ENCODE data around the gene ZKSCAN7.
"Not testable (repeated sequence)": the region's sequence is repeated elsewhere in the genome, so short reads cannot be mapped to it uniquely, and the experiment has no call there.

Gene ZKSCAN7

DNA sequence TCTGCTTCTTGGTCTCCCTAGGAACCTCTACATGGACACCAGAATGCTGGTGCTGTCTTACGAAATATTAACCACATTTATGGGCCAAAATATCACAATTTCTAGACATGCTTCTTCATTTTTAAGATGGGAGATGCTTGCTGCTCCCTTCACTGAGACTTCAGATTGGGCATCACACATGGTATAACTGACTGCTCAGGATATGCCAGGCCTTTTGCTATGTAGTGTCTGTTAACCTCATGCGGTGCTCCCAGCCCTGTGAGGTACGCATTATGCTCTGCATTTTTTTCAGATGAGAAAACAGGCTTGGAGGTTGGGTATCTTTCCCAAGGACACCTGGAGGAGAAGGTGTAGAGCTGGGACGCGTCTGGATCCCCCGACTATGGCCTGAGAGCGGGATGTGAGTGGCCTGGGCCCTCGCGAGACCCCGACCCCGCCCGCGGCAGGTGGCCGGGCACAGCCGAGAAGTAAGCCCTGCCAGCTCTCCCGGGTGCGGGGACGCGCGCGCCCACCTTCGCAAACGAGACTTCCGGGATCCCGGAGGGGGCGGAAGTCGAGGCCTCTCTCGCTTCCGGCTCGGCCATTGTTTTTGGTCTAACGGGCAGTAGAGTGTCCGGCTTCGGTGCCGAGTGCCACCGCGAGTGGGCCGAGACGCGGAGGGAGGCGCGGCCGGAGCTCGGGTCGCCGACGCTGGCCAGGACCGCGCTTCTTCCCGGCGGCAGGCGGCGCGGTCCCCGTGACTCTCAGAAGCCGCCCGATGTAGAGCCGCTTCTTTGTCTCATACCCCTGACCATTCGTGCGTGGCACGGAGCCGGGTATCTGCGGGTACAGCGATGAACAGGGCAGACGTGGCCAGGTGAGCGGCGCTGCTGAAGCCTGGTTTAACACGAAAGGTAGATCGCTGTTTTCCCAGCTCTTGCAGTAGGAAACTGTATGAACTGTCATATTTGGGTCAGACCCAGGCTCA, at the start of gene ZKSCAN7:
TSS of gene ZKSCAN7 (plus strand) at position 568 of the 967 bp plus-strand sequence. CDS start 1,855 bp downstream, outside the sequence.
- DNase-seq = peak; percentile 58

DNA sequence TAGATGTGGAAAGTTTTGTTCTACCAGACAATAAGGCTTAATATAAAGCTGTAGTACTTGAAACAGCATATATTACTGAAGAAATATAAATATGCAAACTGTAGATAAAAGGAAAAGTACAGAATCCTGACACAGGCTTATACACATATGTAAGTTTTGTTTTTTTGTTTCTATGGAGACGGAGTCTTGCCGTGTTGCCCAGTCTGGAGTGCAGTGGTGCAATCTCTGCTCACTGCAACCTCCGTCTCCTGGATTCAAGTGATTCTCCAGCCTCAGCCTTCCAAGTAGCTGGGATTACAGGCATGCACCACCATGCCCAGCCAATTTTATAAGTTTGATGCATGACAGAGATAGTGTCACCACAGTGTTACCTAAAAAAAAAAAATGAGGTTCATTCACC, 48.4 kb upstream of the ZKSCAN7 start:
- DNase-seq = no peak

DNA sequence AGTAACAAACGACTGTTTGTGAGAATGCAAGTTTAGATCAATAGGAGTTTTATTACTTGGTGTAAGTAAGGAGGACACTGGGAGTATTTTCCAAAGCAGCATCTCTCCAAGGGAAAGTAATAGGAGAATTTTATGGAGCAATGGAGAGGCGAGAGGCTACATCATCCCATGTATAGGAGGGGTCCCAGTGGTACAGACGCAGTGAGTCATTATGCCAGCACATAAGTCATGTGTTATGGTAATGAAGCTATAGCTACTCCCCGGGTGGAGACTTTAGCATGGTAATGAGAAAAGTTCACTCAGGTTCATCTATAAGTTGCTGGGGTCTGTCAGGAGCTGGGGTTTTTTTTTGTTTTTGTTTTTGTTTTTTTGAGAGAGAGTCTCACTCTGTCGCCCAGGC, 48.0 kb upstream of the ZKSCAN7 start:
- DNase-seq = no peak

DNA sequence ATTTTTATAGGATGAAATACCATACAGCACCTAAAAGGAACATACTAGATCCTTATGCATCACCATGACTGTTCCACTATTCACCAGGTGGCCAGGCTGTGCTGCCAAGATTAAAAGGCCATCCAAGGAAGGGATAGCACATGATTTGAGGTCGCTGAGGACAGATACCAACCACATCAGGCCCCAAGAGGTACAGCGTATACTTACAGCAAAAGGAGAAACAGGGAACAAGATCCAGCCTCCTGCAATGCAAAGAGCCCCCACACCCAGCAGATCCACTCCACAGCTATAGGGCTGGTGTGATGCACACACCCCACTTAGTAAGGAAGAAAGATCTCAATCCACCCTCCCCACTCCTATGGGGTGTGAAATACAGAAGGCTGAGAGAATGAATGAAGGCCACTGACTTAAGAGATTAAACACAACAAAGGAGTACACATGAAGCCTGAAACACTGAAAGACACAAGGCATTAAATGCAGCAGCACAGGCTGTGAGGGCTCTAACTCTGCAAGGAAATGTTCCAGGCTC, 45.5 kb upstream of the ZKSCAN7 start:
- DNase-seq = peak; percentile 8

DNA sequence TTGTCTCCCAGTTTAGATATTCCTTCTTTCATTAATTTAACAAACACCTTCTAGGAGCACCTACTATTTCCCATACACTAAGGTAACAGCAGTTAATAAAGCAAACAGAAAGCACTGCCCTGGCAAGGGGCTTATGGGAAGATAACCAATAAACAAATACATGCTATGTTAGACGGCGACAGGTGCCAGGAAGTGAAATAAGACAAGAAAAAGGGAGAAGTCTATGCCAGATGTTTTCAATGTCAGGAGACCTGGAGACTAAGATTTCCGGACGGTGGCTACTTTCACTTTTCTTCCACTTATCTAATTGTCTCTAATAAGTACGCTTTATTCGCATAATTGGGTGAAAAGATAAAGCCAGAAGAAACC, 45.0 kb upstream of the ZKSCAN7 start:
- DNase-seq = peak; percentile 28

DNA sequence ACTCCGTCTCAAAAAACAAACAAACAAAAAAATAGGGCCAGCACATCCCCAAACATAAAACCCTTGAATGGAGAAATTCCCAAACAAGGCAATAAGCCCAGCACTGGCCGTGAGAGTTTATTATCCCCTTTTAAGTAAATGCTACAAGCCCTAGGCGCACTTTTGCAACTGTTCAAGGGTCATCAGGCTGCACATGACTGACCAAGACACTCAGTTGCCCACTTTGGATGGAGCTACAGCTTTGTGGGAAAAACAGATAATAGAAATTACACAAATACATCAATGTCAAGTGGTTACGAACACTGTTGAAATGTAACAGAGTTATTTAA, 43.8 kb upstream of the ZKSCAN7 start:
- no peak for DNase-seq

DNA sequence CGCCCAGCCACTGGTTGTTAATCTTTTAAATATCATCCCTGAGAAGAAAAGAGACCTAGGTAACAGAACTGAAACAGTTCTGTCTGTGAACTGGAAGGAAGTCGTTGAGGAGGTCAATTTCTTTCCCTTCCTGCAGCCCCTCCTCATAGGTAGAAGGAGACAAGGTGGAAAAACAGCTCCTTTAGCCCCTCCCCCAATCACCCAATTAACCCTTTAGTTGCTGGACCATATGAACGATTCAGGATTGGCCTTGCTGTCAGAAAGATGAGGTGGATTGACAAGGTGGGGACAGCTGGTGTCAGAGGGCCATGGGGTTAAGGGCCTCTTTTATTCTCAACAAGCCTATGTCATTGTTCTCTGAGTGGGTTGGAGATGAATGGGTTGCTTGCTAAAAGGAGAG, 41.5 kb upstream of the ZKSCAN7 start:
- peak; percentile 8 for DNase-seq

DNA sequence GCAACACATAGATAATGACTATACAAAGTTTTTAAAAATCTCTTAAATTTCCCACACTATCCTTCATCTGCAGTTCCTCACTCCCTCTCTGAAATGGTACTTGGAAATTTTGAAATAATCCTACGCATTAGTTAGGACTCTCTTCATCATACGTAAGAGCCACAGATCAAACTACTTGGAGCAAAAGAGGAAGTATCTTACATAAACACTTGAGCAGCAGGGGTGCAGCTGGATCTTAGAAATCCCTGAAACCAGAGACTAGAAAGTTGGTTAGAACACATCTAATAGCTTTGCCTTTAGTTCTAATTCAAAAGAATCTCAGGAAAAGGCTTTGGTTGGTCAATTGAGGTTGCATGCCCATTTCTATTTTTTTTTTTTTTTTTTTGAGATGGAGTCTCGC, 38.8 kb upstream of the ZKSCAN7 start:
- DNase-seq = no peak

DNA sequence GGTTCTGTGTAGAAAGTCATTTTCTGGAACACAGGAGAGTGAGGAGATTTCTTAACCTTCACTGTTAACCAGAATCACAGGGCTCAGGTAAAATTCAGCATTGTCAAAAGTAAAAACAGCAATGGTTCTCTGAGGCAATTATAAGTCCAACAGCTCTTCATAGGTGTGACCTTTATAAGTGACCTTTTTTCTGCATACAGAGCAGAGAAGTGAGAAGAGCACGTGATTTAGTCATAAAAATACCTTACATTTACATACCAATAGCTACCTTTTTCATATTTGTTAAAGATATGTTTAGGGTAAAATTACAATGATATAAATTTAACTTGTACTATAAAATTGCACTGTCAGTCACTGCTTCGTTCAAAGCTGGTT, 36.2 kb upstream of the ZKSCAN7 start:
- no peak for DNase-seq

DNA sequence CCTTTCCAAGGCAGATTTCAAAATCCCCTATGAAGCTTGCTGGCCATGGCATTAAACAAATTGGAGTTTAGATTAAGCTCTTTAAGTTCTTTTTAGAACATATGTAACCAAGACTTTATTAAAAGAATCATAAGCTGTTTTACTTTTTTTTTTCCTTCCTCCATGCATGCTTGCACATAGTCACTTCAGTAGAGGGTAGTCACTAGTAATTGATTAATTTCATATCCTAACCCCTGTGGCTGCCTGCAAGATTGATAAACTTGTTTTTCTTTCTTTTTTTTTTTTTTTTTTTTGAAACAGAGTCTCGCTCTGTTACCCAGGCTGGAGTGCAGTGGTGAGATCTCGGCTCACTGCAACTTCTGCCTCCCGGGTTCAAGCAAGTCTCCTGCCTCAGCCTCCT, 33.3 kb upstream of the ZKSCAN7 start:
- no peak for DNase-seq

DNA sequence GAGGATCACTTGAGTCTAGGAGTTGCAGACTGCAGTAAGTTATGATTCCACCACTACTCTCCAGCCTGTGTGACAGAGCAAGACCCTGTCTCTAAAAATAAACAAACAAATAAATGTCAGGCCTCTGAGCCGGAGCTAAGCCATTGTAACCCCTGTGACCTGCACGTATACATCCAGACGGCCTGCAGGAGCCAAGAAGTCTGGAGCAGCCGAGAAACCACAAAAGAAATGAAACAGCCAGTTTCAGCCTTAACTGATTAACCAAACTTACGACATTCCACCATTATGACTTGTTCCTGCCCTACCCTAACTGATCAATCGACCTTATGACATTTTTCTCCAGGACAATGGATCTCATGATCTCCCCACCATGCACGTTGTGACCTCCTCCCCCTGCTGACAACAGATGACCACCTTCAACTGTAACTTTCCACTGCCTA, 32.5 kb upstream of the ZKSCAN7 start:
- no peak for DNase-seq

DNA sequence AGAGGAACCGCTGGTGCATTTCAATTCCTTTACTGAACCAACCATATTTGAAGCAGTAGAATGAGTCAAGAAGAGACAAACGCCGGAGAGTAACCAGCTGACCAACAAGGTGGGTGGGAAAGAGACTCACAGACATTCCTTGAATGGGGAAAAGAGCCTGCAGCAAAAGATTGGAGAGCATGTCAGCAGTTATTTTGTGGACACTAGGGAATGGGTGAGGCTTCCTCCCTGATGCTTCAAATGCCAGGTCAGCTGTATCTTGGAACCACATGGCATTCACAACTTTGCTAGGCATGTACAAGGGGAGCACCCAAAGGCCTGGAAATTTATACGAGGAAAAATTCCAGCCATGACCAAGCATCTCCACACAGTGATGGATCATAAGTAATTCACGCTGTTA, 29.9 kb upstream of the ZKSCAN7 start:
- DNase-seq = no peak

DNA sequence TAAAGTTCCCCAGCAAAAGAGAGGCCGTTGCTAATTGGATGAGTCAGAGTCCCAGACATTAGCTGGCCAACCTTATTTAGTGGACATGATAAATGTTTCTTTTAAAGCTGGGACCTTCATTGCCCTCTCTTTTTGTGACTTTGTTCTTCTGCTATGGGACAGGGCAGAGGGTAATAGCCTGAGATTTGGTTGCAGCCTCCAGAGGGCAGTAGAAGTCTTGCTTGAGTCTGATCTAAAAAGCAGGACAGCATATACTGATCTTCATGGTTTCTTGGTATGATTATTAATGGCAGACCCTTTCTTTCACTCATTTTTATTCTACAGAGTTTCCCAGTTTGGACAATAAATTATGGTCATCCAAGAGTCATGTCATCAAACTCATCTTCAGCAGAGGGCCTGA, 25.1 kb upstream of the ZKSCAN7 start:
- peak; percentile 37 for DNase-seq

DNA sequence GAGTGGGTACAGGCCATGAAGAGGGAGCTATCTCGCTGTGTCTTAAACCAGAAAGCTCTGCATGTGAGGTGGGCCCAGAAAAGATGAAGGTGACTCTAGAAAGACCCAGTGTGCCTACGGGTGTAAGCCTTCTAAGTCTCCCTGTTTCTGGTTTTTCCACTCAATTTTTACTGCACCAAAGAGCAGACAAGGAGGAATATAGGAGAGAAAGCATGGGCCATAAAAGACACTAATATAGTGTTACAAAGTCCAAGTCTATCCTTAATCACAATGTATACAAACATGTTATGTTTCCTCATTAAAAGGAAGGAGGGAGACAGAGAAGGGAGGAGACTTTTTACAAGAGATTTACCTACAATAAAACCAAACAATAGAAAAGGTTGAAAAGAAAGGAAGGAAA, 24.1 kb upstream of the ZKSCAN7 start:
- no peak for DNase-seq

DNA sequence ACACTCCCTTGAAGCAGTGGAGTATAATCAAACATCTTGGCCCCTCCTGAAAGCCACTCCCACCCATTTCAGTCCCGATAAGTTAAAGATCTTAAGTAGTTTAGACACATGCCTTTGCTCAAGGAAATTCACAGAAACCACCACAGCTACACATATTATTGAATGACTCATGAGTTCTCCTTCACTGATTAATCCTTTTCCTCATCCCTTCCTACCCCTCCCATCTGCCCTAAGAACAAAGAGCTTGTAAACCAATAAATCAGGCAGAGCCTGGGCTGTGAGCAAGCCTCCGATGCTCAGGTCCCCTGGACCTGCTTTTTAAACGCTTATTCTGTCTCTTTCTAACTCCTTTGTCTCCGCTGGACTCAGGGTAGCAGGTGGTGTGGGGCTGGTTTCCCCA, 20.3 kb upstream of the ZKSCAN7 start:
- DNase-seq = not testable (repeated sequence)

DNA sequence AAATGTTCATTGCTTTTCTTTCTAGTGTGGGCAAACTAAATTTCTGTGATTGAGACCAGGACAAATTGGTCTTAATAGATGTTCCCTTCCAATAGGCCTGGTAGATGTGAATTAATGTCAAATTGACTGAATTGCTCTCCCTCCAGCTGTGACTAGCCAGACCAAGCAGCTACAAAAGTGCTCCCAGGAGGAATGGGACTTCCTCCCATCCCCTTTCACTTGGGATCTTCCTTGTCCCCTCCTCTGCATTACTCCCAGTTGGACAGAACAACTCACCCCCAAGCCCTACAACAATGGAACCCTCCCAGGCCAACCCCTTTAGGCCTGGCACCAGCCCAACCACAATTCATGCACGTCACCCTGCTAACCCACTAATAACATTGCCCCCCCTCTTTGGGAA, 19.6 kb upstream of the ZKSCAN7 start:
- no peak for DNase-seq

DNA sequence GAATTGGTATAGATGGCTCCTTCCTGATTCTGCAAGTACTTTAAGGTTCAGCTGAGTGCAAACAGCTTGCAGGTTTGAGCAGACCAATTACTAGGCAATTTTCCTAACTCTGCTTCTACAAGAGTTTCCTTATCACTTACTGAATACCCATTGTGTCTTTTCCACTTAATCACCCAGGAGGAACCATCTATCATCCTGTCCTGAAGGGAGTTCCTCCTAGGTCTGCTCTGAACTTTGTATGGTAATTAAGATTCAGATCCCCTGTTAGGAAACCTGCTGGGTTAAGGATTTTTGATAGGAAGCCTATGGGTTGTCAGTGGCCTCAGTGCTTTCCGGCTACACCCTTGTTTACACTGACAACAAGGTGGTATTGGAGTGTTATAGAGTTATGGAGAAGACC, 10.2 kb upstream of the ZKSCAN7 start:
- not testable (repeated sequence) for DNase-seq

DNA sequence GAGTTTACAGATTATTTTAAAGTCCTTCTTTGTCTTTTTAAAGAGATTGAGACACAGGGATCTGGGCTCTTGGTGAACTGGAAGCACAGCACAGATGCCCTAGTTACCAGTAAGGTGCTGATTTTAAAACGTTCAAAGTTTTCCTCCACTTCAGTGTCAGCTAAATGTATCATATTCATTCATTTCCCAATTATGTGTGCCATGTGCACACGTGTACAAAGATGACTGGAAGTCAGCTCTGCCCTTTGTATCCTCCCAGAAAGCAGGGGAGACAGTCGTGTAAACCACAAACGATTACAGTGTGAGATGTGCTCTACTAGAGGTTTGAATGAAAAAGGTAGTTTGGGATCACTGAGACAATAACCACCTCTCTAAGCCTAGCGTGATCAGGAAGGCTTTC, 730 bp downstream of the ZKSCAN7 start:
- no peak for DNase-seq

DNA sequence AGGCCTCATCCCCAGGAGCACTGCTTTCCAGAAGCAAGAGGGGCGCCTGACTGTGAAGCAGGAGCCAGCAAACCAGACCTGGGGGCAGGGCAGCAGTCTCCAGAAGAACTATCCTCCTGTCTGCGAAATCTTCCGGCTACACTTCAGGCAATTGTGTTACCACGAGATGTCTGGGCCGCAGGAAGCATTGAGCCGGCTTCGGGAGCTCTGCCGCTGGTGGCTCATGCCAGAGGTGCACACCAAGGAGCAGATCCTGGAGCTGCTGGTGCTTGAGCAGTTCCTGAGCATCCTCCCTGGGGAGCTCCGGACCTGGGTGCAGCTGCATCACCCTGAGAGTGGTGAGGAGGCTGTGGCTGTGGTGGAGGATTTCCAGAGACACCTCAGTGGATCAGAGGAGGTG, 2.1 kb downstream of the ZKSCAN7 start:
- DNase-seq = no peak

DNA sequence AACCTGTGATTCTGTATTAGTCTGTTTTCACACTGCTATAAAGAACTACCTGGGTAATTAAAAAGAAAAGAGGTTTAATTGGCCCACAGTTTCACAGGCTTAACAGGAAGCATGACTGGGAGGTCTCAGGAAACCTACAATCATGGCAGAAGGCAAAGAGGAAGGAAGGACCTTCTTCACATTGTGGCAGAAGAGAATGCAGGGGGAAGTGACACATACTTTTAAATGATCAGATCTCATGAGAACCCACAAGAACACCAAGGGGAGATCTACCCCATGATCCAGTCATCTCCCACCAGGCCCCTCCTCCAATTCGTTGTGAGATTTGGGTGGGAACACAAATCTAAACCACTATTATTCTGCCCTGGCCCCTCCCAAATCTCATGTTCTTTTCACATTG, 6.1 kb downstream of the ZKSCAN7 start:
- DNase-seq = no peak

DNA sequence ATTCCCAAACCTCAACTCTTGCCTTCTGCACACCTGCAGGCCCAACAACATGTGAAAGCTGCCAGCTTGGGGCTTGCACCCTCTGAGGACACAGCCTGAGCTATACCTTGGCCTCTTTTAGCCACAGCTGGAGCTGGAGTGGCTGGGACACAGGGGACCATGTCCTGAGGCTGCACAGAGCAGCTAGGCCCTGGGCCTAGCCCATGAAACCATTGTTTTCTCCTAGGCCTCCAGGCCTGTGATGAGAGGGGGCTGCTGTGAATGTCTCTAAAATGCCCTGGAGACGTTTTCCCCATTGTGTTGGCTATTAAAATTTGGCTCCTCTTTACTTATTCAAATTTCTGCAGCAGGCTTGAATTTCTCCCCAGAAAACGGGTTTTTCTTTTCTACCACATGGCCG, 7.2 kb downstream of the ZKSCAN7 start:
- DNase-seq = no peak

DNA sequence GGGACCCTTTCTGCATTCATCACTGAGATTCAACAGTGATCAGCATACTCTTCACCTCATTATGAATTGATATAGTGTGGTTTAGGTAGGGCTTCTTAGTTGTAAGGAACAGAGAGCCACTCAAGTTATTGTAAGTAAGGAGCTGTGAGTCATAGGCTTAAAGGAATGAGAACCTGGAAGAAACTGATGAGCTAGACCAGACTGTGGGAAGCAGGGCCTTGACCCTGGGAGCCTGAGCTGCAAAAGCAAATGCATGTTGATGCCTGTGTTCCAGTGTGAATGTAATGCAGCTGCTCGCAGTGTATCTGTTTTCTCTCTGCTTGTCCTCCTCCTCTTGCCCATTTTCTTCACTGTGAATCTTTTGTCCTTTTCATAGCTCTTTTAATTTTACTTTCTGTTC, 13.6 kb downstream of the ZKSCAN7 start:
- DNase-seq = no peak

DNA sequence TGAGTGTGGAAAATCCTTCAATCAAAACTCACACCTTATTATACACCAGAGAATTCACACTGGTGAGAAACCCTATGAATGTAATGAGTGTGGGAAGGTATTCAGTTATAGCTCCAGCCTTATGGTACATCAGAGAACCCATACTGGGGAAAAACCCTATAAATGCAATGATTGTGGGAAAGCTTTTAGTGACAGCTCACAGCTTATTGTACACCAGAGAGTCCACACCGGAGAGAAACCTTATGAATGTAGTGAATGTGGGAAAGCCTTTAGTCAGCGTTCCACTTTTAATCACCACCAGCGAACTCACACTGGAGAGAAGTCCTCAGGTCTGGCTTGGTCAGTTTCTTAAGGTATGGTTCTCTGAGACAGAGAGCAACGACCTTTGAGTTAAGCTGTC, 16.0 kb downstream of the ZKSCAN7 start:
- no peak for DNase-seq

DNA sequence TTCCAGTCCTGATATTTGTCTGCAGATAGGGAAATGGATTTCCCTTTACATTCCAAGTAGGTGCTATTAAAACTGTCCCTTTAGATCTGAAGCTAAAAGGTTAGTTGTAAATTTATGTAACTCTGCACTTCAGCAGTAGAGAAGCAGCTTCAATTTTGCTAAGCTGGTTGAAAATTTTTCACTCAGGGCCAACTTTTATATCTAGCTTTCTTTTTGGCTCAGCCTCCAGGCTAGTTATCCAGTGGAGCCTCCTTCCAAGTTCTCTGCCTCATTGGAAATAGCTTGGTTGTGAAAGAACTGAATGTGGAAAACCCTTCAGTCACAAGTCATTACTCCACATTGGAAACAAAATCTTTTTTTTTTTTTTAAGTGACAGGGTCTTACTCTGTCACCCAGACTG, 21.6 kb downstream of the ZKSCAN7 start:
- no peak for DNase-seq
